NCI-H510A (cell line): ENCODE measurements around the gene PSMB11.
"Not testable (repeated sequence)": the region's sequence is repeated elsewhere in the genome, so short reads cannot be mapped to it uniquely, and the experiment has no call there.

ENCODE experiments used
- DNase-seq: peaks from one replicate; lab custom pipeline; 2025; lab: John Stamatoyannopoulos, UW

Gene PSMB11

GRCh38 chr14:23042162-23042965 is at the start of gene PSMB11:
PSMB11 (plus strand) TSS chr14:23042212; CDS start chr14:23042226, 14 bp downstream.
- no peak for DNase-seq

GRCh38 chr14:22993517-22993916 is 48.5 kb upstream of the PSMB11 start:
- DNase-seq: no peak

GRCh38 chr14:22994762-22995275 is 47.2 kb upstream of the PSMB11 start:
- no peak for DNase-seq

GRCh38 chr14:22995889-22996625 is 46.0 kb upstream of the PSMB11 start:
- DNase-seq: no peak

GRCh38 chr14:22996768-22997654 is 45.0 kb upstream of the PSMB11 start:
- DNase-seq: no peak

GRCh38 chr14:22997676-22998323 is 44.2 kb upstream of the PSMB11 start:
- DNase-seq: no peak

- DNase-seq: no peak
Measured at GRCh38 chr14:22998329-22999012, 43.5 kb upstream of the PSMB11 start.

- DNase-seq: no peak
Measured at GRCh38 chr14:23000860-23001259, 41.2 kb upstream of the PSMB11 start.

- DNase-seq: no peak
Measured at GRCh38 chr14:23002592-23002991, 39.4 kb upstream of the PSMB11 start.

GRCh38 chr14:23004274-23004673 is 37.7 kb upstream of the PSMB11 start:
- DNase-seq: not testable (repeated sequence)

- DNase-seq: no peak
Measured at GRCh38 chr14:23005451-23006187, 36.4 kb upstream of the PSMB11 start.

- no peak for DNase-seq
Measured at GRCh38 chr14:23006188-23006534, 35.9 kb upstream of the PSMB11 start.

- peak; percentile 95 for DNase-seq
Measured at GRCh38 chr14:23006544-23007419, 35.2 kb upstream of the PSMB11 start.

- DNase-seq: no peak
Measured at GRCh38 chr14:23008831-23009230, 33.2 kb upstream of the PSMB11 start.

GRCh38 chr14:23009483-23009938 is 32.5 kb upstream of the PSMB11 start:
- DNase-seq: no peak

GRCh38 chr14:23009939-23010726 is 31.9 kb upstream of the PSMB11 start, which contains the start of gene C14orf93:
C14orf93 (minus strand) TSS chr14:23010143; CDS start chr14:22999023, 11,120 bp downstream.
- DNase-seq: peak; percentile 42

- no peak for DNase-seq
Measured at GRCh38 chr14:23013054-23013748, 28.8 kb upstream of the PSMB11 start.

- not testable (repeated sequence) for DNase-seq
Measured at GRCh38 chr14:23013749-23014054, 28.3 kb upstream of the PSMB11 start.
